H7 (cell line): Measurements from ENCODE around the gene UNC119. TPM values are rescaled to one million over a fixed set of nuclear protein-coding genes. Genes with fewer than 3 reads are reported as not detected.
"Not testable (repeated sequence)": the region's sequence is repeated elsewhere in the genome, so short reads cannot be mapped to it uniquely, and the experiment has no call there.

Experiments used
- DNase-seq: peaks from one replicate; pipeline ENCODE4 v3.0.0; 2012
- H3K27me3 ChIP-seq: 2 replicates; pipeline ENCODE4 v1.6.0; 2011; ENCODE audit warnings: mild to moderate bottlenecking, low read length; ENCODE audit not compliant: control insufficient read depth, insufficient read depth
- H3K36me3 ChIP-seq: replicated peaks from 2 replicates; pipeline ENCODE4 v1.5.1; 2011; ENCODE audit warnings: low read length; ENCODE audit not compliant: control insufficient read depth, insufficient read depth
- H3K4me3 ChIP-seq: 2 replicates; pipeline ENCODE4 v1.5.1; 2011; ENCODE audit warnings: low read depth, mild to moderate bottlenecking, control low read depth, low read length, moderate library complexity; ENCODE audit not compliant: insufficient read depth
- total RNA-seq: library from RNA; depleted of rRNA; stranded (reverse); fragments of >200 nt; shearing (Covaris generic); gene quantifications from 2 replicates; pipeline ENCODE4 v1.2.3, GENCODE V29; 2014

The UNC119 gene
- total RNA-seq, 1 experiment from 2014 or later, result 87.6 TPM

DNA sequence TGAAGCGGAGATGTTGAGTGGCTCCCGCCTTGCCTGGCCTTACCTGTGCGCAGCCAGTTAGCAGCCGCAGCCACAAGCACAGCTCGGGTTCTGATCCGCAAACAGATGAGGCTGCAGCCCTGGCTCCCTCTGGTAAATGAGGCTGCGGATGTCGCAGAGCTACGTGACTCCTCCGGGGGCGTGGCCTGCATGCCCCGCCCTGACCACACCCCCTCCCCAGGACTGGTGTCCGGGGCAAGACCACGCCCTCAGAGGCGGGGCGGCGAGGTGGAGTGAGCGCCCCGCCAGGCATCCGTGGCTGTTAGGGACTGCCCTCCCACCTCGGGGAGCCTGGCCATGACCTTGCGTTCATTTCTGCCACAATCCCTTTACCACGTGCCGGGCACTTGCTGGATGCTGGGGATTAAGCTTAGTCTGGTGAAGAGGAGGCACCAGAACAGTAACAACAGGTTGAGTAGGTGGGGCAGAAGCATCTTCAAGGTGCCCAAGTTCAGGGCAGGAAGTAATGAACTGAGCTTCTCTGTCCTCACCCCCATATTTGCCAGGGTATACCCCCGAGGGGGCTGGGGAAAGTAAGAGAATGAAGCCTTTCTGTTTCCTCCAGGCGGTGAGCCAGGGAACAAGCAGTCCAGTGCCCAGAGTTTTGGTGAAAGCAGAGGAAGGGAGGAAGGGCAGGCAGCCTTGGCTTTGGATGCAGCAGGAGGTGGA, 24.5 kb upstream of the UNC119 start, which contains the start of gene ALDOC:
Gene ALDOC (minus strand): TSS at position 138 of the 708 bp plus-strand sequence. CDS start 1,363 bp downstream, outside the sequence.
- peaks cover 33% of the 10 kb centered on the region for H3K36me3 ChIP-seq
- DNase-seq, result peak; percentile 99
- H3K27me3 ChIP-seq, result peaks cover 3% of the 10 kb centered on the region; the same call in 1 of the 2 replicates
- peak within 1 kb of the TSS; percentile 27 for H3K4me3 ChIP-seq

DNA sequence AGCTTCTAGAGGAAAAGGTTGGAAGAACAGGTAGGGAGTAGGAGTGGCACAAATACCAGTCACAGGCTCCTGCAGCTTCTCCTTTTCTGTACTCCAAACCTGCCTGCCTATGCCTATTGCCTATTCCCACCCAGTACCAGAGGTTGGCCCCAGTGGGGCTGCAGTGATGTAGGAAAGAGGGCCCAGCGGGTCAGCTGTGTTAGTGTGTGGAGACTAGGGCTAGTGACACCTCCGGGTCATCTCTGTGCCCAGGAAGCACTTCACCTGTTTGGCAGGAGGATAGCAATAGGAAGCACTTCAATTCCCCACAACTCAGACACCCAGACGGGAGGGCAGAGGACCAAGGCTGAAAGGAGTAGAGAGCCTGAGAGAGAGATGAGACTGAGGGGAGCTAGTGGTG, 23.6 kb upstream of the UNC119 start:
- H3K27me3 ChIP-seq, DNase-seq: not testable (repeated sequence)
- Histone ChIP-seq H3K4me3 (peak overlapping the region; percentile 13; the same call in 1 of the 2 replicates), H3K36me3 (peaks cover 32% of the 10 kb centered on the region)

- Histone ChIP-seq H3K4me3 (no peak overlapping the region), H3K36me3 (peaks cover 30% of the 10 kb centered on the region), H3K27me3 (peaks cover 3% of the 10 kb centered on the region; the same call in 1 of the 2 replicates)
- DNase-seq, result peak; percentile 34
Measured at GRCh38 chr17:28575126-28575795, 22.8 kb upstream of the UNC119 start.

DNA sequence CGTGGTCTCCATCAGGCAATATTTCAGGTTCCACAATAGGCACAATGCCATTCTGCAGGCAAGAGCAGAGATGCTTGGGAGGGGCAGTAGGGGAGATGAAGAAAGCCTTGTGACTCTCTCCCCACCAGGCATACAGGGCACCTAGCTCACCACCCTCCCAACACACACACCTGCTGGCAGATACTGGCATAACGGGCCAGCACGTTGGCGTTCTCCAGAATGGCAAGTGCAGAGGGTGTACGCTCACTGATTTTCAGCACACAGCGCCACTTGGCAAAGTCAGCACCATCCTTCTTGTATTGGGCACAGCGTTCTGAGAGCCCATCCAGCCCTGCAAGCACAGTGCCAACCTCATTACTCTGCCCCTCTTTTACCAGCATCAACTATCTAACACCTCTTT, 22.1 kb upstream of the UNC119 start:
- no peak overlapping the region for H3K4me3 ChIP-seq
- peaks cover 25% of the 10 kb centered on the region for H3K36me3 ChIP-seq
- DNase-seq, result no peak
- H3K27me3 ChIP-seq, result peaks cover 3% of the 10 kb centered on the region; the same call in 1 of the 2 replicates

- peaks cover 20% of the 10 kb centered on the region for H3K36me3 ChIP-seq
- H3K27me3 ChIP-seq, result peaks cover 3% of the 10 kb centered on the region; the same call in 1 of the 2 replicates
- H3K4me3 ChIP-seq, result no peak overlapping the region
- DNase-seq, result no peak
Measured at GRCh38 chr17:28573966-28574480, 21.6 kb upstream of the UNC119 start.

DNA sequence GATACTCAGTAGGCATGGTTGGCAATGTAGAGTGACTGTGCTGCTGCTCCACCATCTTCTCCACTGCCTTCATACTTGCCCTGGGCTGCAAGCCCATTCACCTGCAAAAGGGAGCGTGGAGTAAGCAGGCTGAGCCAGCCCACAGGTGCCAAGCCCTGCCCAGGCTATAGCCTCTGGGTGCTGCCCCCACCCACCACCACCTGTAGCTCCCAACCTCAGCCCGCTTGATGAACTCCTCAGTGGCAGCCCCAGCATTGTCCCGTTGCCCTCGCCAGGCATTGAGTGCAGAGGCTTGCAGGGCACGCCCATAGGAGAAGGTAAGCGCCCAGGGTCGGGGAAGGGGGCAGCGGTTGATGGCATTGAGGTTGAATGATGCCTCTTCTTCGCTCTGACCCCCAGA, 21.1 kb upstream of the UNC119 start:
- H3K4me3 ChIP-seq, result no peak overlapping the region
- peaks cover 3% of the 10 kb centered on the region; the same call in 1 of the 2 replicates for H3K27me3 ChIP-seq
- no peak for DNase-seq
- H3K36me3 ChIP-seq, result peaks cover 15% of the 10 kb centered on the region

DNA sequence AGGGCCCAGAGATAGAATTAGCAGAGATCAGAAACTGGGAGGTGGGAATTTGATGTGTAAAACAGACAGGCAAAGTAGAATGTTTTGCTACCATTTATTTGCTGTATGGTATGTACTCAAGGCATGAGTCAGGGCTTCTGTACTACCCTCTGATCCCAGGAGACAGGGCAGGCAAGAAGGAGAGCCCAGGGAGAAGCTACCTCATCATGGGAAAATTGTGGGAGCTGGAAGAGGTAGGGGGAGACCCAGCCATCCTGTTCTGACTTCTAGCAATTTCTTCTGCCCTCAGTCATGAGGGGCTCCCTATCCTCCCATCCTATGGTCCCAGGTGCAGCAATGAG, 20.6 kb upstream of the UNC119 start:
- H3K27me3 ChIP-seq, result peaks cover 3% of the 10 kb centered on the region; the same call in 1 of the 2 replicates
- H3K36me3 ChIP-seq, result peaks cover 9% of the 10 kb centered on the region
- H3K4me3 ChIP-seq, result no peak overlapping the region
- no peak for DNase-seq

DNA sequence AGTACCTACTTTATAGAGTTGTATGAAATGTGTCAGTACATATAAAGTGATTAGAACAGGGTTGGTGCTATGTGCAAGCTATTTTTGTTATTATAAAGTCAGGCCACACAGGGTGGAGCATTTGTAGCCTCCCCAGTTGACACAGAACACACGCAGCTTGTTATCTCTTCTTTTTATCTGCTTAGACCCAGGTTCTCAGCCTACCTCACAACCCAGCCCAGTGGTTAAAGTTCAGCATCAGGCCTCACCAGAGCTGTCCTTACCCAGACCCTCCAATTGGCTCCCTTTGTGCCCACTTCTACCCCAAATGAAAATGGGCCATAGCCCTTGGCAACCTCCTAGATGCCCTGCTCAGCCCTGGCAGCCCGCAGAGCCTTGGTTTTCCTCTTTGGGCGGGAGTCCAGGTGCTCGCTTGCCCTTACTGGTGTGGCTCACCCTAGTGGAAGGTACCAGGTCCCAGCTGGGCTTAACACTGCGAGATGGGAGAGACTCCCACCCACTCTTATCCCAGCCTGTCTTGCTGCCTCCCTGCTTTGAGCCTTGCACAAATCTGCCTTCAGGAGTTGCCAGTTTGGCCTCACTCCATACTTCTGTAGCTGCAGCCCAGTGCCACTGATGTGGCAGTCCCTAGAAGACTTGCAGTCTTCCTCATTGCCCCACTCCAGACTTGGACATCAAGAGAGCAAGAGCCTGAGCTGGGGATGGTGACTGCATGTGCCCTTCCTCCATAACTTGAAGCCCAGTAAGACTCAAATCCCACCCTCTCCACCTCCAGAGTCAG, 20.0 kb upstream of the UNC119 start:
- peak; percentile 35 for DNase-seq
- Histone ChIP-seq H3K36me3 (peaks cover 7% of the 10 kb centered on the region), H3K27me3 (peaks cover 3% of the 10 kb centered on the region; the same call in 1 of the 2 replicates), H3K4me3 (no peak overlapping the region)

DNA sequence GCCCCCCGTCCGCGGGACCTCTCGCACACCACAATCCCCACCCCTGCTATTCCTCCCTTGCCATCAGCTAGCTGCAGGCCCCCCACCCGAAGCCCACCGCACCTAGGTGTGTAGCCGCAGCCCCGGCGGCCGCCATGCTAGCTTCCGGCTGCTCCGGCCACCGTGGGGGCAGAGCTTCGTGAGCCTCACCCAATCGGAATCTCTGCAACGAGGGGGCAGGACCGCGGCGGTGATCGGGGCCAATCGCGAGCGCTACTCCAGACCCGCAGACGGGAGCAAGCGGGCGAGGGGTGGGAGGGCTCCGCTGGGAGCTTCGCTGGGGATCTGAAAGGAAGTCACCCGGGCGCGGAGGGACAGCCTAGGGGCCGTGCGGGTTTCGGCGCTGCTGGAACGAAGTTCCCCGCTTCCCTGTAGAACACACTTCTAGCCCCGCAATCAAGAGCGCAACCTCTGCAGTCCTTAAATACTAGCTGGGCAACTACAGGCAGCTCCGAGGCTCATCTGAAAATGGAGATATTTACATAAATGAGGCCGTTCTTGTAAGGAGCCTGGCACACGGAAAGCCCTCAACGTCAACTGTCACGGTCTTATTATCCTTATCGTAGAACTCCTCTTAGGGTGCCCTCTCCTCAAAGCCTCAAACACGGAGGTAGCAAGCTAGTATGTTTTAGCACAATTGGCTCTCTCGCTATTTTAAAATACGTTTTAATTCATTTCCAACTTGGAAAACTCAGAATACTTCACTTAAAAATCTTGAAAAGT, 19.1 kb upstream of the UNC119 start, which contains the start of gene PIGS:
Gene PIGS (minus strand): TSS at position 164 of the 762 bp plus-strand sequence. CDS start 28 bp downstream, at position 136.
- H3K27me3 ChIP-seq, result peaks cover 3% of the 10 kb centered on the region; the same call in 1 of the 2 replicates
- peak within 1 kb of the TSS; percentile 92 for H3K4me3 ChIP-seq
- peaks cover 6% of the 10 kb centered on the region for H3K36me3 ChIP-seq
- peak; percentile 99 for DNase-seq

DNA sequence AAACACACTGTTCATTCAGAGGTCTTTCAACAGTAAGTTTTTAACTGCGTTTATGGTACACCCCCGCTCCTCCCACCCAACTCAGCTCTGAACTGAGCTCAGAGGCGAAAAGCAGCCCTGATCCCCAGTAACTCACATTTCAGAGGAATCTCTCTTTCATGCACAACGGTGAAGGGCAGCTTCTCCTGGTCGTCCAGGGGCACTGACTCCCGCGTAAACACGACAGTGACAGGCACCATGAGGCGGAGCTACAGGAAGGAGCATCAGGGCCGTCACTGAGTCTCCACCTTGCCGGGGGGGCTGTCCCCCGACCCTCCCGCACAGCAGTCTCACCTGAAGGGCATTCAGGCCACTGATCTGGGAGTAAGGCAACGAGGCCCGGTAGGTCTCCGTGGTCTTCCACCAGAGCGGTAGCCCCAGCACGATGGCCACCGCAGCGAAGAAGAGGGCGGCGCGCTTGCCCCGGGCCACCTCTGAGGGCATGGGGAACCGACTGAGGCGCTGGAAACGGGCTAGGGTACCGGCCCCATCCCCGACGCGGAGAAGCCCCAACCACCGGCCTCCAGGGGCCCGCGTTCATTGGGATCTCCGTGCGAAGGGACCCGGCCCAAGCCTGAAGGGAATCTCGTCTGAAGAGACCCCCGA, 18.4 kb upstream of the UNC119 start:
- Histone ChIP-seq H3K4me3 (peak overlapping the region; percentile 92), H3K36me3 (peaks cover 6% of the 10 kb centered on the region), H3K27me3 (peaks cover 3% of the 10 kb centered on the region; the same call in 1 of the 2 replicates)
- DNase-seq, result peak; percentile 78

DNA sequence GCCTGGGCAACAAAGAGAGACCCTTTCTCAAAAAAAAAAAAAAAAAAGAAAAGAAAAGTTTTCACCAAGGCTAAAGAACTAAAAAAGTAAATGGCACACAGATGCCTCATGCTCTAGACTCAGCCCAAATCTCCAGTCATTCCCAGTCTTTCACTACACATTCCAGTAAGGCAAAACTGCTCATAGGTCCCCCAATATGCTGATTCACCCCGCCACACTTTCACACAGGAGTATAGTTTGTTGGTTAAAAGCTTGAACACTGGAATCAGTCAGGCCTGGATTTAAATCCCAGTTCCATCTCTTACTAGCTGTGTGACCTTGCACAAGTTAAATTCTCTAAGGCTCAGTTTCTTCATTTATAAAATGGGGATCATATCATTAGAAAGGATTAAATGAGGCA, 17.0 kb upstream of the UNC119 start:
- Histone ChIP-seq H3K36me3 (peaks cover 3% of the 10 kb centered on the region), H3K27me3 (peaks cover 3% of the 10 kb centered on the region; the same call in 1 of the 2 replicates), H3K4me3 (no peak overlapping the region)
- DNase-seq, result no peak

DNA sequence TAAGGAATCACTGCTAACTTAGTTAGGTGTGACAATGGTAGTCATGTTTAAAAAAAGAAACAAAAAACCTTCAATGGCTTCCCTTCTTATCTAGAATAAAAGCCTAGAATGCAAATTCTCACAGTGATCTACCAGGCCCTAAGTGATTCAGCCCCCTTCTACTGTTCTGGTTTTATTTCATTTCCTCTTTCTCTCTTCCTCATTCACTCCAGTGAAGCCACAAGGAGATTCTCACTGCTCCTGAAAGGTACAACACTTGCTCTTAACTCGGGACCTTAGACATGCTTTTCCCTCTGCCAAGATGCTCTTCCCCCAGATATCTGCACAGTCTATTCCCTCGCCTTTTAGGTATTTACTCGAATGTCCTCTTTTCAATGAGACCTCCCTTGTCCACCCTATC, 15.2 kb upstream of the UNC119 start:
- Histone ChIP-seq H3K27me3 (peaks cover 2% of the 10 kb centered on the region; the same call in 1 of the 2 replicates), H3K4me3 (no peak overlapping the region)
- no peak for DNase-seq

DNA sequence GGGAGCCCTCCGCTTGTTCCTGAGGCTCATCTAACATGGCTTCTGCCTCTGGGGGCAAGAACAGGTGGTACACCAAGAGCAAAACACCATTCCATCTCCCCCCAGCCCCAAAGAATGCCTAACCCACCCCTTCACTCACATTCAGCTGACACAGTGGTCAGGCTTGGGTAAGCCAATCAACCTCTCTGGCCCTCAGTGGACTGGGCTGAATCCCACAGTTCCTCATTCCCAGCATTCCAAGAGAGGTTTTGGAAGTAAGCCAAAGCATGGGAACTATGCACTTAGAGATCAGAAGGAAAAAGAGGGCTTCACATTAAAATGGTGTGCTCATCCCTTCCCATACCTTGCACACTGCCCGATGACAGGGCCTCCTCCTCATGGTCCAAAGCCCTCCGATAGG, 11.1 kb upstream of the UNC119 start:
- H3K36me3 ChIP-seq, result peaks cover 4% of the 10 kb centered on the region
- H3K4me3 ChIP-seq, result no peak overlapping the region
- H3K27me3 ChIP-seq, result no peaks in the 10 kb centered on the region
- DNase-seq, result no peak

More for the DNA sequence above, 15.2 kb upstream of the UNC119 start:
- peaks cover 1% of the 10 kb centered on the region; the same call in 1 of the 2 replicates for H3K36me3 ChIP-seq
